Measurements from ENCODE around the gene FAM184A.

- TF ChIP-seq POLR2AphosphoS5 (IDR thresholded peaks at IDR 0.05; ENCODE audit: low read depth, low read length) (no peak), POLR2A (IDR thresholded peaks at IDR 0.05; ENCODE audit: low read depth, low read length) (no peak)
These were observed 43.0 kb downstream of the FAM184A start for GRCh38 chr6:119035459-119035858.

All from GM12892 (cell line).